Measurements from ENCODE around the gene HAGHL. TPM values are rescaled to one million over a fixed set of nuclear protein-coding genes. Genes with fewer than 3 reads are reported as not detected.

The HAGHL gene
- total RNA-seq, 2 donors from 2014 or later = 2.6 to 13.0 TPM

- Histone ChIP-seq H3K4me1 (peaks cover 18% of the 10 kb centered on the region), H3K27me3 (peaks cover 23% of the 10 kb centered on the region), H3K9me3 (no peaks in the 10 kb centered on the region), H3K27ac (no peak overlapping the region), H3K4me3 (no peak overlapping the region), H3K9ac (ENCODE audit: low read depth in 2 of 2, low read length in 2 of 2) (no peak overlapping the region), H3K36me3 (no peaks in the 10 kb centered on the region)
- no peak for DNase-seq
- TF ChIP-seq, protein P1, sequence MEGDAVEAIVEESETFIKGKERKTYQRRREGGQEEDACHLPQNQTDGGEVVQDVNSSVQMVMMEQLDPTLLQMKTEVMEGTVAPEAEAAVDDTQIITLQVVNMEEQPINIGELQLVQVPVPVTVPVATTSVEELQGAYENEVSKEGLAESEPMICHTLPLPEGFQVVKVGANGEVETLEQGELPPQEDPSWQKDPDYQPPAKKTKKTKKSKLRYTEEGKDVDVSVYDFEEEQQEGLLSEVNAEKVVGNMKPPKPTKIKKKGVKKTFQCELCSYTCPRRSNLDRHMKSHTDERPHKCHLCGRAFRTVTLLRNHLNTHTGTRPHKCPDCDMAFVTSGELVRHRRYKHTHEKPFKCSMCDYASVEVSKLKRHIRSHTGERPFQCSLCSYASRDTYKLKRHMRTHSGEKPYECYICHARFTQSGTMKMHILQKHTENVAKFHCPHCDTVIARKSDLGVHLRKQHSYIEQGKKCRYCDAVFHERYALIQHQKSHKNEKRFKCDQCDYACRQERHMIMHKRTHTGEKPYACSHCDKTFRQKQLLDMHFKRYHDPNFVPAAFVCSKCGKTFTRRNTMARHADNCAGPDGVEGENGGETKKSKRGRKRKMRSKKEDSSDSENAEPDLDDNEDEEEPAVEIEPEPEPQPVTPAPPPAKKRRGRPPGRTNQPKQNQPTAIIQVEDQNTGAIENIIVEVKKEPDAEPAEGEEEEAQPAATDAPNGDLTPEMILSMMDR (IDR thresholded peaks at IDR 0.05) = no peak
- intact Hi-C loops (cut with DNase I) = no loop called here
Measured at GRCh38 chr16:692356-693108, 34.4 kb upstream of the HAGHL start.

DNA sequence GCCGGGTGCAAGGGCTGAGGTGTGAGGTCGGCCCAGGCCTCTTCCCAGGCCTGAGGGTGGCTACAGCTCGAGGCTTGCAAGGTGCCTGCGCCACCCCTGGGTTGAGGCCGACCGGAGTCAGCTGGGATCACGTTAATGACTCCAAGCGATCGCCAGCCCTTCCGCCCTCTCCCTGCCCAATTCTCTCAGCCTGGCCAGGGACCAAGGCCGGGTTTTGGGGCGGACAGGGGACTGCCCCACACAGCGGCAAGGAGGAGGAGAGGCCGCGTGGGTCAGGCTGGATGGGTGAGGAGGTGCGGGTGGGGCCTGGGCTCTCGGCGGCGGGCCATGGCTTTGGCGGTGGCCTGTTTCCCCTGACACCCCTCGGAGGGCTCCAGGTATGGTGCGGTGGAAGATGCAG, 33.5 kb upstream of the HAGHL start:
- TF ChIP-seq, protein P1 (IDR thresholded peaks at IDR 0.05) = no peak
- Histone ChIP-seq H3K36me3 (no peaks in the 10 kb centered on the region), H3K27me3 (peaks cover 23% of the 10 kb centered on the region), H3K9me3 (no peaks in the 10 kb centered on the region), H3K27ac (no peak overlapping the region), H3K4me3 (no peak overlapping the region), H3K9ac (ENCODE audit: low read depth in 2 of 2, low read length in 2 of 2) (no peak overlapping the region), H3K4me1 (peaks cover 18% of the 10 kb centered on the region)
- no peak for DNase-seq
- intact Hi-C loops (cut with DNase I) = no loop called here

- intact Hi-C loops (cut with DNase I) = no loop called here
- Histone ChIP-seq H3K4me3 (no peak overlapping the region), H3K9me3 (no peaks in the 10 kb centered on the region), H3K9ac (ENCODE audit: low read depth in 2 of 2, low read length in 2 of 2) (no peak overlapping the region), H3K36me3 (no peaks in the 10 kb centered on the region), H3K27me3 (peaks cover 23% of the 10 kb centered on the region), H3K27ac (no peak overlapping the region), H3K4me1 (peaks cover 16% of the 10 kb centered on the region)
- no peak for DNase-seq
- TF ChIP-seq, protein P1 (IDR thresholded peaks at IDR 0.05) = no peak
Measured at GRCh38 chr16:693766-694165, 33.1 kb upstream of the HAGHL start.

- no peak for DNase-seq
- Histone ChIP-seq H3K27ac (no peak overlapping the region), H3K27me3 (peaks cover 23% of the 10 kb centered on the region), H3K4me3 (peak overlapping the region; percentile 27), H3K4me1 (peaks cover 10% of the 10 kb centered on the region), H3K36me3 (no peaks in the 10 kb centered on the region), H3K9ac (ENCODE audit: low read depth in 2 of 2, low read length in 2 of 2) (no peak overlapping the region), H3K9me3 (no peaks in the 10 kb centered on the region)
- intact Hi-C loops (cut with DNase I) = no loop called here
- TF ChIP-seq, protein P1 (IDR thresholded peaks at IDR 0.05) = no peak
Measured at GRCh38 chr16:694187-694862, 32.6 kb upstream of the HAGHL start.

DNA sequence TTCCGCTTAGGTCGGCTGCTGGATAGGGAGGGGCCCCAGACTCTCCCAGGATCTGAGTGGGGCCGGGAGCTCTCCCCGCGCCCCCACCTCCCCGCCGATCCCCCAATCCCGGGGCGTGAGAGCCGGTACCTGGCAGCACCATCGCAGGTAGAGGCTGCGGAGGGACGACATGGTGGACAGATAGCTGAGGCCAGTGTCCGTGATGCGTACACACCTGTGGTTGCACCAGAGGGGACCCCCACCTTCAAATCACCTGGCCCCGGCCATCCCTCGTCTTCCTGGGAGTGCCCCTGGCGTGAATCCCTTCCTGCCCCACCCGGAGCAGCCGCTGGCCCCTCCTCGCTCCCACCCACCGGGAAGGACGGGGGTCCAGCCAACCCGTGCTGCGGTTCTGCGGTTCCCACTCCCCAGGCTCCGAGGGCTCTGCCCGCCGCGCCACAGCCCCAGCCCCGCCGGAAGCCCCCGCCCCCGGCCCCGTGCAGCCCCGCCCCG, 32.0 kb upstream of the HAGHL start:
- intact Hi-C loops (cut with DNase I) = no loop called here
- TF ChIP-seq, protein P1 (IDR thresholded peaks at IDR 0.05) = no peak
- Histone ChIP-seq H3K27ac (no peak overlapping the region), H3K27me3 (peaks cover 25% of the 10 kb centered on the region), H3K9ac (ENCODE audit: low read depth in 2 of 2, low read length in 2 of 2) (no peak overlapping the region), H3K4me3 (peak overlapping the region; percentile 27), H3K4me1 (peaks cover 8% of the 10 kb centered on the region), H3K9me3 (no peaks in the 10 kb centered on the region), H3K36me3 (no peaks in the 10 kb centered on the region)
- DNase-seq = no peak
